HG03025 (cell line): ENCODE measurements around the gene DHRS3.

ENCODE experiments used
- ATAC-seq: cut with Tn5 transposase; IDR thresholded peaks from one replicate; pipeline ENCODE4 v1.9.1; 2021; ENCODE audit warnings: mild to moderate bottlenecking, moderate library complexity; ENCODE audit not compliant: unreplicated experiment, low FRiP score

Gene DHRS3

DNA sequence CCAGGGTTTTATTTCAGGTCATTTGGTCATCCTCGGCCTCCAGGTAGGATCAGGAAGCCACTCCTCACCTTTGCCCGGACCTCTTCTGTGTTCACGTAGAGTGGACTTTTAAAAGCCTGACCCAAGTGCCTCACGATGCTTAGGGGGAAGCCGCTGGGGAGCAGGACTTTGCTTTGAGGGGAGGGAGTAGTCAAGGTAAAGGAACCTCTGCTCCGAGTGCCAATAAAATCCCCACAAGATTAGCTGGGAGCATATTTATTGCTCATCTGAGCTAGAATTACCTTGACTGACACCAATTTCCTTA lies 603 bp upstream of the DHRS3 start:
- ATAC-seq = no peak

DNA sequence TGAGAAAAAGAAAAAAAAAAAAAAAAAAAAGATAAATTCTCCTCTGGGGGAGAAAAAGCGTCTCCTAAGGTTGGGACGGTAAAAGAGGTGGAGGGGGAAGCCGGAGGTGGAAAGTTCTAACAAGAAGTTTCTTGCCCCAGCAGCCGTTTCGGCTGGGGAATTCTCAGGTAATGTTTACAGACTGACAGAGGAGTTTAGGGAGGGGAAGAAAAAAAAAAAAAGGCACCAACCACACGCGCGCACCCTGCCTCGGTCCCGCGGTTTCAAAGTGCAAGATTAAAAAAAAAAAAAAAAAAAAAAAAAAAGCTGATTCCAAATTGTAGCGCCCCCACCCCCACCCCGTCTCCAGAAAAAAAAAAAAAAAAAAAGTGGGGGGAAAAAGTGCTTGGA lies 504 bp downstream of the DHRS3 start:
- no peak for ATAC-seq

DNA sequence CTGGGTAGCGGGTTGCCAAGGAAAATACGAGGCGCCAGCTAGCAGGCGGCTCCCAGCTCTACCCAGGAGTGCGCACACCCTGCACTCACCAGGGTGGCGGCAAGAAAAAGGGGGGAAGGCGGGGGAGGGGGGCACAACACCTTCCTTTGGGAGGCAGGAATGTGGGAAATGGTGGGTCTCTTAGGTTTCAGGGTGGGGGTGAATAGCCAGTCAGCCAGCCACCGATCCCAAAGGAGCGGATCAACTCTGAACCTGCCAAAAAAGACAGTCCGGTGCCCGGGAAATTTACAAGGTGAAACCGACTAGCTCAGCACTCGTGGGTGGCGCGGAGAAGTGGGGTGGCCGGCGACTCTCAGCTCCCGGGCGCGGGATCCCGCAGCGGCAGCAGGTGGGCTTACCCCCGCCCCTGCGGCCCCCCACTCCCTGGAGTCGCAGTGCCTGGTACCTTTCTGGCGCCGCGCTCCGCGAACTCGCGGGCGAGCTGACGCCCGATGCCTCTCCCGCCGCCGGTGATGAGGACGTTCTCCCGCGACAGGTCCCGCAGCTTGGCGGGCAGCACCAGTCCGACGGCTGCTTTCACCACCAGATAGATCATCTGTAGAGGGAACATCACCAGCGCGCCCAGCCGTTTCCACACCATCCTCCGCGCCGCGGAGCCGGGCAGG lies 1.2 kb downstream of the DHRS3 start:
- ATAC-seq = no peak

DNA sequence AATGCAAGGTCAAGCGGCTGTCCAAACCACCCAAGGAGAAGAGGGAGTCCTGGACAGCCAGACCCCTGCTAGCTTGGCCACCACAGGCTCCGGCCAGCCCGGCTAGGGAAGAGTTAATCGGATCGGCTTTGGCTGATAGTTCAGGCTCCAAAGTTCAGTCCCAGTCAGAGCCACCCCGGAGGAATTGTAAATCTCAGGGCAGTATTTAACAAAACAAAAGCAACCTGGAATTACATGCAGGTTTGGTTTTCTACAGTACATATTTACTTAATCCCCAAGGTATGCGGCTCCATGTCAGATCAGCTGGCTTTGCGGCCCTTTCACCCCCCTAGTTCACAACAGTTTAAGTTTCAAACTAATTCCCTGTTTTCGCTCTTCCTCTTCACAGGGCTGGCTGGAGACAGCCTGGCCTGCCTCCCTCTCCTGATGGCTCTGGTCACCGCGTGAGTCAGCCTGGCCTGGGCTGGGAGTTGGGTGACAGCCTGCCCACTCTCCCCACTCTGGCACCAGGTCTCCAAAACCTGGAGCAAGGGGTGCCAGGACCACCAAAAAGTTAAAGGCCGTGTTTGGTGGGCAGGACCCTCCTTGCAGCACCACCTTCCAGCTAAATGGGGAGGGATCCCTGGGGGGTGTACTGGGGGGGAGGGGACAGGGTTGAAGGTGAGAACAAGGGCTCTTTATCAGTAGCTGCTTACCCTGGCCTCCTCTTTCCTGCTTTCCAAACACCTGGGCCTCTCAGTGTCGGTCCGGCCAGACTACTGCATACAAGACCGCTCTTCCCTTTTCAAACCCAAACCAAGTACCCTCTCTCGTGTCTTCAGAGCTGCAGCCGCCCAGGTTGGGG lies 1.9 kb downstream of the DHRS3 start:
- no peak for ATAC-seq

DNA sequence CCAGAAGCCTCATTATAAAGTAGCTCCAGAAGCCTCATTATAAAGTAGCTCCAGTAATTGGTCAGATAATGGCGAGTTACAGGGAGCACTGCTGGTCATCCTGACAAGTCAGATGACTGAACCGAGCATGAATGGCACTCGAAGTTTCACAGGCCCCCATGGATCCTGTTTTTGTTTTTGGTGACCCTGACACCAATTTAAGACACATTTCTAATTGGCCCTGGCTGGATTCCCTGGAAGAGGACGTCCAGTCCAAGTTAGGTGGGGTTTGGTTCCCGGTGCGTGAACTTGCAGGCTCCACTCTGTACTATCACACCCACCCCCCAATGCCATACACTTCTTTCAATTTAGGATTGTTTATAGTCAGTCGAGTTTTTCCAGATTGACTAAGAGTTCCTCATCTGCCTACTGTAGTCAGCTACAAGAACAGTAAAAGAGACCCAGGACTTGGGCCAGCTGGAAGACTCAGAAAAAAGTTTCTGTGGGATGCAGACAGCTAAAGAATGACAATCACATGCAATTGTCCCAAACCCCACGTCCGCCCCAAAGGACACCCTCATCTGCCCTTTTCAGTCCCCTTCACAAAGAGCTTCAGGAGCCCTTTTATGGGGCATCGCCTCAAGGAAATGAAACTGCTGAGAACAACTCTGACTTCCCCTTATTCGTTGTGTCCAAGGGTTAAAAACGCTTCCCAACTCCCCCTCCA lies 2.7 kb downstream of the DHRS3 start:
- ATAC-seq = no peak

DNA sequence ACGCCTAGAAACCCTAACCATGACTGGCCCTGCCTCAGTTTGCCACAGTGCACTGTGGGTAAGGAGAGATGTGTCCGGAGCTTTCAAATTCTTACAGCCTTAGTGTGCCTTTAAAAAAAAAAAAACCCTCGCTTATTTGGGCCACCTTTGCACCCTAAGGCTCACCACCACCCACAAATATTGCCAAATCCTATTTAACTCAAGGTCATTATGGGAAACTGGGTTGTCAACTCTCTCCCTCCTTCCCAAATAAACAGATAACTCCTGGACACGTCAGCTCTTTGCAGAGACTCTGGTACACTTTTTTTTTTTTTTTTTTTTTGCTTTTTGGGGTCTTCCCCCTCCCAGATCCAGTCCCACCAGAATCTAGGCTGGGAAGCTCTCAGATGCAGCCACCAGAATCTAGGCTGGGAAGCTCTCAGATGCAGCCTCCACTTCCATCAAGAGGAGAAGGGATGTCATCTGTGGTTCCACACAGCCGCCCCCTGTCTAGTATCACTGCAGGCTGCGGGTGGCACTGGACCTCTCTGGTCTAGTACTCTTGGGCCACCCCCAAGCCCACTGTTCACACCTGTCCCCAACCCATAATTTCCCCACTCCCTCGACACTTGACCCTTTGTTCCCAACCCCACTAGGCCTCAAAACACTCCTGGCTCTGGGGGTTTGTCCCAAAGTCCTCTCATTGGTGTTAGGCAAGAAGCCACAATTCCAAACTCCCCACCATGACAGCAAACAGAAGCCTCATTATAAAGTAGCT lies 3.4 kb downstream of the DHRS3 start:
- no peak for ATAC-seq

DNA sequence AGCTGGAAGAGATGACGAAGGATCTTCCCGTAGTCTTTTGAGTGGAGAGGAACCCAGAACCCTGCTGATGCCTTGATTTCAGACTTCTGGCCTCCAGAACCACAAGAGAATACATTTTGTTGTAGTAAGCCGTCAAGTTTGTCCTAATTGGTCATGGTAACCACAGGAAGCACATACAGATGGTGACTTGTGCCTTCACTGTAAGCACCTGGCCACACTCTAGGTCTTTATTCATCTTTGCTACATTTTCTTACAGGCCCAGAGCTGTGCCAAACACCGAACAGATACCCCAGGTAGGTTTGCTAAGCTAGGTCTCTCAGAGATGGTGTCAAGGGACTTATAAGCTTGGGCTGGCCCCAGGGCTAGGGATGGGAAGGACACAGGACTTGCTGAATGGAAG lies 4.8 kb downstream of the DHRS3 start:
- no peak for ATAC-seq

DNA sequence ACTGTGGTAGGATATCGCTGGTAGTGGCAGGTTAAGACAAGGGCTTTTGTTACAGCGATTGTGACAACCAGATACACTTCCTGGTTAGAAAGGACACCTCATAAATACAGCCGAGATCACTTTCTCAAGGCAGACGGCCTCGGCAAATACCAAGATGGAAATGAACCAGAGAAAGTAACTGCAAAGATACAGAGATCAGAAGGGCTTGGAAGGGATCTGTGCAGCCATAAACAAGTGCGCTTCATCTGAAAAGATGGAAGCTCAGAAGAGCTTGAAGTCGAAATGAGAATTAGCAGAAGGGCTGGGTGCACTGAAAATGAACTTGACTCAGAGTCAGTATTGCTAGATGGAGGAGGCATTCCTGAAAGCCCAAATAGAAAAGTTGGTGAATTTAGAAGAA lies 7.1 kb downstream of the DHRS3 start:
- ATAC-seq = no peak

DNA sequence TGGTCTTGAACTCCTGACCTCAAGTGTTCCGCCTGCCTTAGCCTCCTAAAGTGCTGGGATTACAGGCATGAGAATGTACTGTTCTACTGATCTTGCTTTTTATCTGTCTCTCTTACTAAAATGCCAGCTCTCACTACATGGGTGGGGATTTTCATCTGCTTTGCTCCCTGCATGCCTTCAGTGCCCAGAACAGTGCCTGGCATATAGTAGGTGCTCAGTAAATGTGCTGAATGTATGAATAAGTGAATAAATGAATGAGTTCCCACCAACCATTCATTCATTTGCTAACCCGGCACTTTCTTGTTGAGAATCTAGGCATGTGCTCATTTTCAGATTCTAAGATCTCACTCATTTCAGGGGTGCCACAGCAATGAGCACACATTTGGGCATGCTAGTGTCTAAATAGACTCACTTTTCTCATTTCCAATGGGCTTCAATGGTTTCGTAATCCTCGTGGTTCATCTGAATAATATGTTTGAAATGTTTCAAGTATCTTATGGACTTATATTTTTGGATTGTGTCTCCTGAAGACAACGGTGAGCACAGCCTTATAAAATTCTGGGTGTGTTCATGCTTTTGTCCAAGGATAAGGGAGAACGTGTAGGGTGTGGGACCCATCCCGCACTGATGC lies 7.6 kb downstream of the DHRS3 start:
- no peak for ATAC-seq

DNA sequence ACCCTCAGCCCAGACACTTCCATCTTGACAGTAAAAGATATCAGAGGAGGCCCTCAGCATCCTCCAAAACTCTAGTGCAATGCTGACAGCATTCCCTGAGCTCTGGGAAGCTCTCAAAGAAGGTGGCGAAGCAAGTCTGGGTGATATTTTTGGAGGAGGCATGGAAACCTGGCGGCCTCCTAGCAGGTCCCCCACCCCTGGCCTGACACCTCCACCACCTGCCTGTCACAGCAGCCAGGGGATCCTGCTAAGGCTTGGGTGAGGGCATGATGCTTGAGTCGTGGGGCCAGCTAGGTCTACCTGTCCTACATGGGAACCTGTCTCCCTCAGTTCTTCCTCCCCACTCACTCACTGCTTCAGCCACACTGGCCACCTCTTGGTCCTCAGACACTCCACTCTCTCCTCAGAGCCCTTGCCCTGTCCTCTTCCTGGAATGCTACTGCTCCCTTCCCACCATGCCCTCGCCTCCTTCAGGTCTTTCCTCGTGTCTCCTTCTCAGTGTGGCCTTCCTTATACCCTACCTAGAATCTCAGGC lies 8.5 kb downstream of the DHRS3 start:
- ATAC-seq = no peak

DNA sequence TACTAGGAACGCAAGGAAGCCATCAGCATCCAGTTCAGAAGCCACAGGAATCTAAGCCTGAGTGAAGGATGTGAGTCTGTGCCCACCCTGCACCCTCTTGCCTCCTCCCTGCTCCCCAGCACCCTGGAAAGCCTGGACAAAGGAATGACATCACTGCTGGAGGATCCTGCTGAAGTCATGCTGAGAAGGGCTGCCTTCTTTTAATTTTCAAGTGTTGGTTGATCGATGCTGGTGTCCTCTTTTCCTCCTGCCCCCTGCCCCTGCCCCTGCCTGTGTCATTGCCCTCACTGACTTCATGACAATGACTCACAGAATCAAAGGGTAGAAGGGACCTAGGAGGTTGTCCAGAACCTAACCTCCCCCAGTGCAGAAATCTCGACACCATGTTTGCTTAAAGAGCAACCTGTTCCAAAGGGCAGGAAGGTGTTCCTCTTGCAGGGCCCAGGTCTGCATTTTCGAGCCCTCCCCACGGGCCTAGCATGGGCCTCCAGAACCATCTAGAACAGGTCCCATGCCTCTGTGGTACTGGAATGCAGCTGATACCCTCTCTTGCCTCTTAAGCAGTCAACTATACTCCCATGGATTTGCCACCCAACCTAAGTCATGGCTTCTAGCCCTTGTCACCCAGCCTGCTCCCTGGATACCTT lies 9.6 kb downstream of the DHRS3 start:
- ATAC-seq = no peak

DNA sequence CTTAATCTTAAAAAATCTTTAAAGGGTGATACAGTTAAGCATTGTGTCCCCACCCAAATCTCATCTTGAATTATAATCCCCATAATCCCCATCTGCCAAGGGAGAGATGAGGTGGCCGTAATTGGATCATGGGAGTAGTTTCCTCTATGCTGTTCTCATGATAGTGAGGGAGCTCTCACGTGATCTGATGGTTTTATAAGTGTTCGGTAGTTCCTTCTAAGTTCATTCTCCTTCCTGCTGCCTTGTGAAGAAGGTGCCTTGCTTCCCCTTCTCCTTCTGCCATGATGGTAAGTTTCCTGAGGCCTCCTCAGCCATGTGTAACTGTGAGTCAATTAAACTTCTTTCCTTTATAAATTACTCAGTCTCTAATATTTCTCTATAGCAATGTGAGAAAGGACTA lies 10.7 kb downstream of the DHRS3 start:
- no peak for ATAC-seq

DNA sequence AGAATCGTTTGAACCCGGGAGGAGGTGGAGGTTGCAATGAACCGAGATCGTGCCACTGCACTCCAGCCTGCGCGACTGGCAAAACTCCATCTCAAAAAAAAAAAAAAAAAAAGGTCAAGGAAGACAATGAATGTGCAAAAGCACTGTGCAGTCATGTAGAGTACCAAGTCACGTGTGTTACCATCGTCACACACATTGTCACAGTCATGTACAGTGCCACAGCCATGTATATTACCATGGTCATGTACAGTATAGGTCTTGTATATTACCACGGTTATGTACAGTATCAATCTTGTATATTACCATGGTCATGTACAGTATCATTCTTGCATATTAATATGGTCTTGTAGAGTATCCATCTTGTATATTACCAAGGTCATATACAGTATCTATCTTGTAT lies 13.0 kb downstream of the DHRS3 start:
- no peak for ATAC-seq

DNA sequence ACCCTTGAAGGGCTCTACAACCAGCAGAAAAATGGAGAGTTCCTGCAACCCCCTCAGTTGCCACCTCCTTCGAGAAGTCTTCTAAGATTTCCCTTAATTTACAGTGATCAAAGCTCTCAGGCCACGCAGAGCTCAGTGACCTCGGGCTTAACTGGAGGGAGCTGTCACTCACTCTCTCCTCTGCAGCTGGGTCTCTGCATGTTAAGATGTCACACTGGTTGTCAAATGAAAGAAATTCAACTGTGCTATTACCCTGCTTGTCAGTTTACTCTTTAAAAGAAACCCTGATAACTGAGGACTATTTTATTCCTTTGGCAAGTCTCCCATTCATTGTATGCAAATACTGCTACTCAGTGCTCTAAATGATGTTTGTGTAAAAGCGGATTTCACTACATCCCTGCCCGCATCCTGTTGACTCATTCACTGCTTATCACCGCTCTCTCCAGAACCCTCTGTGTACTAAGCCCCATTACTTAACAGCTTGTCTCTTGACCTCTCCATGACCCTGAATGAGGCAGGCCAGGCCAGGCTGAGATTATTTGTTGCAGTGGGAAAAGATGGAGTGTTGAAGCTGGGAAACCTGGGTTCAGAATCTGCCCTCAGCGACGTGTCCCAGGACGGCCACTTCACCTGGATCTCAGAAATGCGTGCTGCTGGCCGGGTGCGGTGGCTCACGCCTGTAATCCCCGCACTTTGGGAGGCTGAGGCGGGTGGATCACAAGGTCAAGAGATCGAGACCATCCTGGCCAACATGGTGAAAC lies 13.7 kb downstream of the DHRS3 start:
- ATAC-seq = no peak

DNA sequence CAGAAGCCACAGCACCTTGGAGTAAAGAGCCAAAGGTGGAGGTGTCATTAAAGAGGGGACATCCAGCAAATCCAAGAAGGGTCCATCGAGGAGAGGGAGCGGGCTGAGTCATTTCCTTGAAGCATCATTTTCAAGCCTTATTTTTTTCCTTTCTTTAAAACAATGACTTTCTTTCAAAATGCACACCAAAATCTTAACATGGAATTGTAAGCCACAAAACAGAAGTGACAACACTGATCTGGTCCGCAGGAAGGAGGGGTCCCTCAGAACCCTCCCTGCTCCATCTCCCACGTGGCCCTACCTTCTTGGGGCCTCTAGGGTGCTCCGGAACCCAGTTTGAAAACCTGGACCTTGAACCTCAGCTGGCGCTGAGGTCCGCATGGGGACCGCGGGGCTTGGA lies 14.8 kb downstream of the DHRS3 start:
- no peak for ATAC-seq

DNA sequence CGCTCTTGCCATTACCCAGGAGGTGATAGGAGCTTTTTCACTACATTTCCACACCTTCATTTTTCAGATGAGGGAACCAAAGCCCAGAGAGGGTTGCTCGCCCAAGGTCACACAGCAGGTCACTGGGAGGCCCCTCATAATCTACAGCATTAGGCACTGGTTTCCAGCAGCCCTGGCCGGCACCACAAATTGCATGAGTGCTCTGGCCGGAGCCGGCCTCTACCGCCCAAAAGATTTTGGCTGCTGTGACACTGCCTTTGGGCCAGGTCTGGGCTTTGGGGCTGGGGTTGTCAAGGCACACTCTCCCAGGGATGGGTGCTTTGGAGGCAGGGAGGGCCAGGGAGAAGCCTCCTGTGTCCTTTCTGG lies 15.4 kb downstream of the DHRS3 start:
- ATAC-seq = no peak

DNA sequence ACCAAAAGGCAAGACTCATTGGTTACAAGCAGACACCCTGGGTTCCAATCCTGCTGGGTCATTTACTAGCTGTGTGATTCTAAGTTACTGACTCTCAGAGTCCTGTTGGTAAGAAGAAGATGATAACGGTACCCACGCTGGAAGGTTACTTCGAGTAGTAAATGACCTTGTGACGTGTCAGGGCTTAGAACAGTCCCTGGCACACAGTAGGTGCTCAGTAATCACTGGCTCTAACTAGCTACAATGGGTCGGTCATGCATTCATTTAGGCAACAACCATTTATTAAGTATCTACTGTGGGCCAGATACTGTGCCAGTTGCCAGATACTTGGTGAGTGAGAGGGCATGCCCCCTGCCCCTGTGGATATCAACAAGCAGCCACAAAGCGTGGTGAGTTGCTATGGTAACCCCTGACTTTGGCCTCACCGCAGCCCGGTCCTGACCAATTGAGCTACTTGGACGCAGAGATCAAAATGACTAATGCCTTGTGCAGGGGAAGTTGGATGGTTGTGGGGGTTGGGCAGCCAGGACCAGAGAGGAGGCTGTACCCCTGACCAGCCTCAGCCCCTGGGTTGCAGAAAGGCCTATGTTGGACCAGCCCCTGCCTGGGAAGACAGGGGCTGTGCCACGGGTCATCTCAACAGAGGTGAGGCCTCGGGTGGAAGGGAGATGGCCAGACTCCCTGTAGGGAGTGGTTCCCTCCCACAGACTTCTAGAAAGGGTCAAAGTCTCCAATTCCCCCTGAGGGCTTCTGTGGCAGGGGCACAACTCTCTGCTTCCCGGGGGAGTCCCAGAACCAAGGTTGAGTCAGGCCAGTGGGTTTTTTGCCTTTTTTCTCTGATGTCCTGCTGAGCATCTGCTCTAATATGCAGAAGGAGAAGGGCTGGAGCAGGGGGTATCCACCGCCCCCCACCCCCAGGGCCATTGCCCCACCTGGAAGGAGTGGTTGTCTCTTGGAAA lies 16.0 kb downstream of the DHRS3 start:
- ATAC-seq = no peak
